Breast epithelium (tissue), 3 donors: ENCODE measurements around the gene CHRM1.

ENCODE experiments used
- POLR2AphosphoS5 ChIP-seq, 3 donors: sonication (generic); formaldehyde crosslinking; IDR thresholded peaks; one replicate each; pipeline ENCODE4 v1.6.1; 2017; ENCODE audit warnings: antibody characterized with exemption in 3 of 3
- TF ChIP-seq, protein P1 (sequence below), 3 donors: fragments of 450-650 bp; IDR thresholded peaks; one replicate each; pipeline ENCODE4 v1.5.1; 2016 to 2017; ENCODE audit warnings: antibody characterized with exemption in 3 of 3, mild to moderate bottlenecking in 3 of 3, moderate library complexity in 3 of 3

DNA sequence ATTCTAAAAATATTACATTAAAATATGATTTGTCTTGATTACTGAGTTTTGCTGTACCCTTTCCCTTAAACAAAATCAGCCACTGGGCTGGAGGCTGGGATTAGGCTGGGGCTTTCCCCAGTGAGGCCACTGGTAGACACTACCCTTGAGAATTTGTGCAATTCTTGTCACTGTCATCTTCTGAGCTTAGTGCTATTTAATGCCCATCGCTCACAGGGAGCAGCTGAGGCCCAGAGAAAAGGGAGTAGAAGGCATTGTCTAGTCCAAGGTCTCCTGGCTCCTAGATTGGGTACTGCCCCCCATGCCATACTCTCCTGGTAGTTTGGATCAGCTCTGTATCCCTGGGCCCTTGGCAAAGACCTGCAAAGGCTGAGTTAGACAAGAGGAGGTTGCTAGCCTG is 6.7 kb downstream of the CHRM1 start:
- TF ChIP-seq, protein P1, sequence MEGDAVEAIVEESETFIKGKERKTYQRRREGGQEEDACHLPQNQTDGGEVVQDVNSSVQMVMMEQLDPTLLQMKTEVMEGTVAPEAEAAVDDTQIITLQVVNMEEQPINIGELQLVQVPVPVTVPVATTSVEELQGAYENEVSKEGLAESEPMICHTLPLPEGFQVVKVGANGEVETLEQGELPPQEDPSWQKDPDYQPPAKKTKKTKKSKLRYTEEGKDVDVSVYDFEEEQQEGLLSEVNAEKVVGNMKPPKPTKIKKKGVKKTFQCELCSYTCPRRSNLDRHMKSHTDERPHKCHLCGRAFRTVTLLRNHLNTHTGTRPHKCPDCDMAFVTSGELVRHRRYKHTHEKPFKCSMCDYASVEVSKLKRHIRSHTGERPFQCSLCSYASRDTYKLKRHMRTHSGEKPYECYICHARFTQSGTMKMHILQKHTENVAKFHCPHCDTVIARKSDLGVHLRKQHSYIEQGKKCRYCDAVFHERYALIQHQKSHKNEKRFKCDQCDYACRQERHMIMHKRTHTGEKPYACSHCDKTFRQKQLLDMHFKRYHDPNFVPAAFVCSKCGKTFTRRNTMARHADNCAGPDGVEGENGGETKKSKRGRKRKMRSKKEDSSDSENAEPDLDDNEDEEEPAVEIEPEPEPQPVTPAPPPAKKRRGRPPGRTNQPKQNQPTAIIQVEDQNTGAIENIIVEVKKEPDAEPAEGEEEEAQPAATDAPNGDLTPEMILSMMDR (IDR thresholded peaks at IDR 0.05): no peak
- TF ChIP-seq POLR2AphosphoS5 (IDR thresholded peaks at IDR 0.05): no peak
